CMK (cell line): Measurements from ENCODE around the gene CELF4.

Experiments used
- DNase-seq: peaks from one replicate; pipeline ENCODE4 v3.0.0-alpha.2; 2010; ENCODE audit warnings: low read depth

CELF4 gene

GRCh38 chr18:37253394-37254235 lies 312.0 kb downstream of the CELF4 start:
- DNase-seq = no peak

GRCh38 chr18:37252854-37253393 lies 312.7 kb downstream of the CELF4 start:
- DNase-seq = no peak

DNA sequence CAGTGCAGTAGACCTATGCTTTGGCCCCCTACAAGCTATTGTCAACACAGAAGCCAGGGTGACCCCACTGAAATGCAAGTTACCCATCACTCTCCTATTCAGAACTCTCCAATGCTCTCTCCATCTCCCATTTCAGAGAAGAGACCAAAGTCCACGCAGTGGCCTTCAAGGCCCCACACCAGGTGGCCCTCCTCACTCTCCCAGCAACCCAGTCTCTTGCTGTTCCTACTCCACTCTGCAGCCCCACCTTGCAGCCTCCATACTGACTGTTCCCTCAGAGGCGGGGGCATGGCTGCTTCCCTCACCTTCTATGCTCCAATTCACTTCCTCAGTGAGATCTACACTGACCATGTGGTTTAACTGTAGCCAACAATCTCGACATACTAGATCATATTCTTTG lies 313.3 kb downstream of the CELF4 start:
- DNase-seq = no peak

- DNase-seq = no peak
Measured at GRCh38 chr18:37251679-37252078, 313.9 kb downstream of the CELF4 start.

DNA sequence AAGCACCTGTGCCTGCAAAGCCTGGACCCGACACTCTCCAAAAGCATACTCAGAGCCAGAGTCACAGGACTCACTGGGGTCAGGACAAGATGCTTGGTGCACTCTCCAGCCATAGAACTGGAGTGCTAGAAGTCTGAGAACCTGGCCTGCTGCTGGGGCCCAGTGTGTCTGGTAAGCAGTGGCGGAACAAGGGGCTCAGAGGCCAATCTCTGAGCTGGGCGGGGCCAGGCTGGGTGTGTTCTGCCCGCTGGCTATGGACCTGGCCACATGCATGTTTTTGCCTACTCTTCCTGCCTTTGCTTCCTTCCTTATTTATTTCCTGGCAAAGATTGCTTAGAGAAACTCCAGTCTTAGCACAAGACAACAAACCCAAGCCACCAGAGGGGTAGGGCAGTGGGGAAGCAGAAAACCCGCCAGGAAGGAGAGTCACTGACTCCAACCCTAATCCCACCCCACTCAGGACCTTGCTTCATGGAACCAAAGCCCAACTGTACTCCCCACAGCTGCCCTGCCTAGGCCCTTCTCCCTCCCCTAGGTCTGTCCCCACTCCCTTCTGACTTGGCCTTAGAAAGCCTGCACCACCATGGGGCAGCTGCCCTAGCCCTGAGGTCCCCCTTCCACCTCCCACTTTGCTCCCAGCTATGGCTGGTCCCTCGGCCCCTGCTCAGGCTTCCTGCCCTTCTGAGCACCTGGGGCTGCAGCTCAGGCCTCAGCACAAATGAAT lies 315.5 kb downstream of the CELF4 start:
- no peak for DNase-seq

- DNase-seq = no peak
Measured at GRCh38 chr18:37249171-37249886, 316.3 kb downstream of the CELF4 start.

- no peak for DNase-seq
Measured at GRCh38 chr18:37248281-37248680, 317.3 kb downstream of the CELF4 start.

DNA sequence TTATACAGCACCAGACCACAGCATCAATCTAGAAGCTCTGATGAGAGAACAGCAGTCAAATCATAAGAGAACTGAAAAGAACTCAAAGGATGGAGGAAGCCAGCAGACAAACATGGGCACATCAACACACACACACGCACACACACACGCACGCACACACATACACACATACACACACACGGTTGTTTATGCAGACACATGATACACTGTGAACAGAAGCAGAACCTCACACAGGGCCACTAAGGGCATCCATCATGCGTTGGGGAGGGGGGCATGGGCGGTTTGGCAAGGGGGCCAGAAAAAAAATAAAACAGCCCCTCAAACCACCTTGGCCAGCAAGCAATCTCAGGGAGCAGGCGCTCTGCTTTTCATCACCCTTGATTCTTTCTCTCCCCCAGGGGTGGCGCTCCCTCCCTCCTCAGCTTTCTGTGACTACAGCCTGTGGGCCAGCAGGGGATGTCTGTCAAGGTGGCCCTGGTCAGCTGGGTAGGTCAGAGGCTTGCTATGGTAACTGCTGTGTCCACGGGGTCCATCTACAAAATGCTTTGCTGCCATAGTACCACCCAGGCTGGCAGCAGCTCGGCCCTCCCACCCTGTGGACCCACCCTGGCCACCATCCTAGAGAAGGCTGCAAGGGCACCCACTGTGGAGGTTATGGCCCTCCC lies 318.0 kb downstream of the CELF4 start:
- DNase-seq = no peak

DNA sequence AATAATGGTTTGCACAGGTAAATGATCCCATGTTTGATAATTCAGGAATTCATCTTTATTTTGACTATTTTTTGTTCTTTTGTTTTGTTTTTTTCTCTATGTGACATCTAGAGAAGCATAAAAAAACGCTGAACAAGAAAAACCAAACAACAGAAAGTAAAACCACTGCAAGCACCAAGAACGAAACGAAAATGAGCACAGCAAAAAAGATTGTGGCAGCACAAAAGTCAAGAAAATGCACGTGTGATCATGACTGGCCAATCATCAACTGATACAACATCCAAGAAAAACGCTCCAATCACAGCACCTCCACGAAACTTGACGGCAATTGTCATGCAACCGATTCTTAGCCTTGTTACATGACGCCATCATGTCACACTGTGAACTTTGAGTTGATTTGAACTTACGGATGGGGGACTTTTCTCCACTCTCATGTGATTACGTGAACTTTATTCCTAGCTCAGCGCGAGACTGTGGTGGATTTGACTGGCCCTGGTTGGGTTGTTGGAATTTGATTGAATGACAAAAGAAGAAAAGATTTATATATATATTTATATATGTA lies 318.7 kb downstream of the CELF4 start:
- DNase-seq = no peak

- DNase-seq = no peak
Measured at GRCh38 chr18:37244618-37245017, 321.0 kb downstream of the CELF4 start.

DNA sequence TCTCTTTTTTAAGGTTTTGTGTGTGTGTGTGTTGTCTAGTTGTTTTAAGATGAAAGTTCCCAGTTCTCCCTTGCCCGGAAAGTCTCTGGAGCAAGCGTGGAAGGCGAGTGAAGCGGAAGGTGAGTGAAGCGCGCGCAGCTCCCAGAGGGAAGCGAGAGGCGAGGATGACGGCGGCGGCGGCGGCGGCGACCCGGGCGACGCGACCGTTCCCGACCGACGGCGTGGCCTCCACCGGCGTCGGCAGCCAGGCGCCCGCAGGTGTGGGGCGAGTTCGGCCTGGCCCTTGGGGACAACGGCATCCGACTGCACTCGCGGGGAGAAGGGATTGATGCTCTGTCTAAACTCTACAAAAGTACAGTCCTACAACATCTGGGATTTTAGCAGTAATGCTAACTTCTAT lies 321.9 kb downstream of the CELF4 start:
- no peak for DNase-seq

DNA sequence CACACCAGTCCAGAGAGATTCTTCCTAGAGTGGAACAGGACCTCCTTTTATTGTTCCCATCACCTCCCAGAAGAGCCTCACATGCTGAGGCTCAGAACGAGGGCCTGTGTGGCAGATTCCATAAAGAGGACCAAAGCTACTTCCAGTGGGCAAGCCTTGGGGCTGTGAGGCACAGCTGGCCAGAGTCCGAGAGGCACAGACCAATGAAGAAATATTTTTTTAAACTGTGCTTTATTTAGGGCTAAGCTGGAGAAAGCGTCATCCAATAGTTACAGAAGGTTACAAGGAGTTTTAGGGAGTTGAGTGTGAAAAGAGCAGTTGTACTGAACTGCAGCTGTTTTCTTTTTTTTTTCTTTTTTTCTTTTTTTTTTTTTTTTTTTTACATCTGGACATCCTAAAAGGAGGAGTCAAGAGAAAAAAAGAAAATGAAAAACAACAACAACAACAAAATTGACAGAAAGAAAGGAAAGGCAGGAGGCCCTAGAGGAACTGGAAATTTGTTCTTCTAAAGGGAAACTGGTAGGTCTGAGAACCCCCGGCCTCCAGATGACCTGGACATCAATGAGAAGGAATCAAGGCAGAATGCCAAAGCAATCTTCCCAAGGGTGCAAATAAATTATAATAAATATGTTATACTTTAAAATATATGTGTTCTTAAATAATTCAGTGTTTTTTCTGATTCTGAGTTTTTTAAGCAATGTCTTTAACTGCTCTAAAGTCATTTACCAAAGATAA lies 322.6 kb downstream of the CELF4 start:
- DNase-seq = no peak

DNA sequence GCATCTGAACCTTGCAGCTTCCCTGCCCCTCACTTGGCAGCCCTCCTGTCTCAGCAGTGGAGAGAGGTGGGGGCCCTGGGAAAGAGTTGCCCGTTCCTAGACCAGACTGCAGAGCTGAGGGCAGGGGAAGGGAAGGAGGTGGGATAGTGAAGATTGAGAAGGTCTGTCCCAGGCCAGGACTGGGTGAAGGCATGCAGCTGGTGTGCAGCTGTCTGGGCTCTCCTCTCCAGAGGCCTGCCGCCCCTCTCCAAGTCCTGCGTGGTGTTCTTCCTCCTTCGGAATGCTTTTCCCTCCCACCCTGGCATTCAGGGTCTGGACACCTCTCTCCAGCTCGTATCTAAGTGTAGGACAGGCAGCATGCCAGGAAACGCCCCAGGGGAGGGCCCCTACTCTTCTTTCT lies 323.5 kb downstream of the CELF4 start:
- DNase-seq = no peak

GRCh38 chr18:37238282-37239108 lies 327.1 kb downstream of the CELF4 start:
- no peak for DNase-seq

DNA sequence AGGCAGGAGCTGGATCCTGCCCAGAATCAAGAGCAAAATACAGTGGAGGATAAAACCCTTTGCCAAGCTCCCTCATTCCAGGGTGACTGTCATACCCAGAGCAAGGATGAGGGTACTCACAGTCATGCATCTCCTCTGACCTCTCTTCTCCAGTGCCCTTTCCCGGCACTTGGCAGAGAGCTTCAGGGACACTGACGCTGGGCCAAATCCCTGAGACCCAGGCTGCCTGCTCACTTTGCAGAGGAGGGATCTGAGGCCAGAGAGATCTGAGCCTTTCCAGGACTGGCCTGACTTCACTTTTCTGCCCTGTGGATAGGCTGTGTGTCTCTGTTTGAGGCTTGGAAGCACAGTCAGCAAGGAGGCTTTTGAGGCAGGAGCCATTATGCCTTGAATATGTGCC lies 330.0 kb downstream of the CELF4 start:
- no peak for DNase-seq

GRCh38 chr18:37231251-37231650 lies 334.3 kb downstream of the CELF4 start:
- no peak for DNase-seq

GRCh38 chr18:37230768-37231167 lies 334.8 kb downstream of the CELF4 start:
- DNase-seq = no peak

DNA sequence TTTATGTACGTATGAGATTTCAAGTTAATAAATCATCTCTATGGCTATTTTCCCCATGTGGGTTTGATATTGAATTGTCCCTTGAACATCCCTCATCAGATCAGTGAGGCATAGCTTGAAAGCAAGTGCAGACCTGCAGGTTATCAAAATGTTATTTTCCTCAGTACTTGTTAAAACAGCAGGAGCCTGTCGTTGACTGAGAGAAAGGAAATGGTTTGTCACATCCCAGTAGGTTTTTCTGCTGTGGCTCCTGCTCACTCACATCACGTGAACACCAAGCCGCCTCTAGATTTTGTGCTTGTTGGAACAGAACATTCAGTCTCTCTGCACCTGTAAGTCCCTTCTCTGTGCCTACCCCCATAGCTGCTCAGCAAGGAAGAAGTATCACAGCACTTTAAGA lies 340.3 kb downstream of the CELF4 start:
- DNase-seq = no peak

DNA sequence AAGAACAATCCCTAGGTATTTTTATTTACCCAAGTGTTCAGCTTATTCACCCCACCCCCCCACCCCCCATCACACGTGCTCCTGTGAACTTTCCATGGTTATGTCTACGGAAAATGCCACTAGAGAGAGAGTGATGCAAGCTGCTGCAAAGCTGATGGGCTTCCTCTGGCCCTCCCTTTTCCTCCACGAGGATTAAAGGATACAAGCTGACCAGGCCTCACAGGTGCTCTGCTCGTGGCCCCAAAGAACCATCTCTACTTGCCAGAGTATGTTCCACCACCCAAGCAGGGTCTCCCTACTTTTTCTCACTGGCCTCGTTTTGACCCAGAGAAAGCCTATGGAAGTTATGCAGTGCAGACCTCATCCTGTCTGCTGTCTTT lies 342.6 kb downstream of the CELF4 start:
- no peak for DNase-seq

DNA sequence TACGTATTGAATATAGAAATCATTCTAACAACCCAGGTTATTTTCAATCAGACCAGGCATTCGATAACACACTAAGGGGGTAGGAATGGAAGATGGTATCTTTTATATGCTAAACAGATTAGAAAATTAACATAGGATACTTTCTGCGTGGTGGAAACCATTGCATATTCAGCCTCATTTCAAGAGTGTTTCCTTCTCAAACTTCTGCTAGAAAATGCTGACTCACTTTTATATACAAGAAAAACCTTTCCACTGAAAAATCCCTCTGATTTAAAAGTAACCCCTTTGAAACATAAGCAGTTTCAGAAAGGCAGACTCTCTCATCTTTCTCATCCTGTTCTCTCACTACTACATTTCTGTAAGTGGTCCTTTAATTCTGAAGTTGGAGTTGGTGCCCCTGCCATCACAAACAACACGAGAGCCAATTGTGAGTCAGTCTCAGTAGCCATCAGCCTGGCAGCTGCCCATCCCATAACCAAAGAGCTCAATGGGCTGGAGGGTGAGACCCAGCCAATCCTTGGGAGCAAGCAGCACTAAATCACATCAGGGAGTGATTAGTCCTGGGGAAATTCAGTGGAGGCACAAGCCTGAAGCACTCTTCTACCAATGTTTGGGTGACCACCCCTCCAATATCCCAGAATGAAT lies 343.1 kb downstream of the CELF4 start:
- no peak for DNase-seq
